Activated CD4-positive, alpha-beta T cell treated with anti-CD3 and anti-CD28 coated beads for 36 hours (primary cell): ENCODE results near the gene ZNF804B. TPM values are rescaled to one million over a fixed set of nuclear protein-coding genes. Genes with fewer than 3 reads are reported as not detected.

ENCODE experiments used
- ATAC-seq: fragments of 200-7000 bp; cut with Tn5 transposase; one replicate; pipeline ENCODE4 v1.10.0; 2021; ENCODE audit warnings: mild to moderate bottlenecking, moderate library complexity
- CTCF ChIA-PET: fragments of 350-600 bp; sonication (Branson Sonifier 250); formaldehyde crosslinking; loops from one replicate; lab custom pipeline; 2021; ENCODE audit warnings: antibody characterized with exemption; lab: Charles Lee
- POLR2A ChIA-PET: fragments of 350-600 bp; sonication (Branson Sonifier 250); formaldehyde crosslinking; loops from one replicate; lab custom pipeline; 2021; ENCODE audit warnings: antibody characterized with exemption, inconsistent platforms; lab: Charles Lee
- DNase-seq: peaks from one replicate; pipeline ENCODE4 v3.0.0-alpha.2; 2020
- H3K27ac Mint-ChIP-seq: one replicate; pipeline ENCODE4 v1.8.0; 2021; ENCODE audit warnings: mixed read lengths
- H3K27me3 Mint-ChIP-seq: one replicate; pipeline ENCODE4 v1.8.0; 2021; ENCODE audit warnings: mixed read lengths
- H3K36me3 Mint-ChIP-seq: one replicate; pipeline ENCODE4 v1.8.0; 2021; ENCODE audit warnings: low read depth, mixed read lengths
- H3K4me1 Mint-ChIP-seq: one replicate; pipeline ENCODE4 v1.8.0; 2021; ENCODE audit warnings: mixed read lengths
- H3K4me3 Mint-ChIP-seq: one replicate; pipeline ENCODE4 v1.8.0; 2021; ENCODE audit warnings: mild to moderate bottlenecking, moderate library complexity, mixed read lengths
- H3K9me3 Mint-ChIP-seq: one replicate; pipeline ENCODE4 v1.8.0; 2021; ENCODE audit warnings: low read depth, mixed read lengths
- intact Hi-C, 2 experiments: fragments of 100-400 bp; cut with DNase I in 1 of 2; cut with micrococcal nuclease in 1 of 2; formaldehyde crosslinking; loops; one replicate each; pipeline versions ENCODE4 v1.14.2 to v1.15.1; 2022 to 2024; cut with DNase I, micrococcal nuclease
- total RNA-seq, 2 experiments: library from RNA; stranded (reverse); gene quantifications; one replicate each; pipeline ENCODE4 v1.2.3, GENCODE V29; 2021

Gene ZNF804B
- total RNA-seq, 2 experiments from 2014 or later = not detected

GRCh38 chr7:89042940-89043339, 283.4 kb downstream of the ZNF804B start:
- no peak overlapping the region for H3K27ac Mint-ChIP-seq
- no peaks in the 10 kb centered on the region for H3K27me3 Mint-ChIP-seq
- H3K9me3 Mint-ChIP-seq = peaks cover 6% of the 10 kb centered on the region
- CTCF ChIA-PET = no interaction called here
- no peaks in the 10 kb centered on the region for H3K36me3 Mint-ChIP-seq
- no peak for DNase-seq
- POLR2A ChIA-PET = no interaction called here
- ATAC-seq = no peak
- no peak overlapping the region for H3K4me3 Mint-ChIP-seq
- H3K4me1 Mint-ChIP-seq = no peaks in the 10 kb centered on the region
- intact Hi-C loops = no loop called here

GRCh38 chr7:89049043-89049442, 289.5 kb downstream of the ZNF804B start:
- POLR2A ChIA-PET = no interaction called here
- CTCF ChIA-PET = no interaction called here
- Mint-ChIP-seq H3K27me3 (no peaks in the 10 kb centered on the region), H3K4me3 (no peak overlapping the region), H3K4me1 (no peaks in the 10 kb centered on the region), H3K27ac (no peak overlapping the region), H3K36me3 (no peaks in the 10 kb centered on the region), H3K9me3 (peaks cover 2% of the 10 kb centered on the region)
- ATAC-seq (no peak), DNase-seq (no peak)
- intact Hi-C loops = no loop called here

- intact Hi-C loops = no loop called here
- ChIA-PET POLR2A (no interaction called here), CTCF (no interaction called here)
- H3K9me3 Mint-ChIP-seq = no peaks in the 10 kb centered on the region
- peaks cover 3% of the 10 kb centered on the region for H3K27me3 Mint-ChIP-seq
- no peak overlapping the region for H3K4me3 Mint-ChIP-seq
- H3K36me3 Mint-ChIP-seq = no peaks in the 10 kb centered on the region
- no peak for ATAC-seq
- no peak for DNase-seq
- no peaks in the 10 kb centered on the region for H3K4me1 Mint-ChIP-seq
- H3K27ac Mint-ChIP-seq = no peak overlapping the region
Observed at GRCh38 chr7:89053130-89053529, 293.6 kb downstream of the ZNF804B start.

- no peaks in the 10 kb centered on the region for H3K9me3 Mint-ChIP-seq
- intact Hi-C loops = no loop called here
- POLR2A ChIA-PET = no interaction called here
- CTCF ChIA-PET = no interaction called here
- no peaks in the 10 kb centered on the region for H3K4me1 Mint-ChIP-seq
- DNase-seq = no peak
- H3K36me3 Mint-ChIP-seq = no peaks in the 10 kb centered on the region
- no peak for ATAC-seq
- no peak overlapping the region for H3K4me3 Mint-ChIP-seq
- no peak overlapping the region for H3K27ac Mint-ChIP-seq
- H3K27me3 Mint-ChIP-seq = peaks cover 3% of the 10 kb centered on the region
Observed at GRCh38 chr7:89054361-89054760, 294.9 kb downstream of the ZNF804B start.

GRCh38 chr7:89060234-89060633, 300.7 kb downstream of the ZNF804B start:
- ATAC-seq = no peak
- H3K27ac Mint-ChIP-seq = no peak overlapping the region
- no peak overlapping the region for H3K4me3 Mint-ChIP-seq
- intact Hi-C loops = no loop called here
- no peaks in the 10 kb centered on the region for H3K9me3 Mint-ChIP-seq
- no peaks in the 10 kb centered on the region for H3K27me3 Mint-ChIP-seq
- ChIA-PET POLR2A (no interaction called here), CTCF (no interaction called here)
- DNase-seq = no peak
- no peaks in the 10 kb centered on the region for H3K4me1 Mint-ChIP-seq
- H3K36me3 Mint-ChIP-seq = no peaks in the 10 kb centered on the region

- Mint-ChIP-seq H3K9me3 (no peaks in the 10 kb centered on the region), H3K4me3 (no peak overlapping the region), H3K36me3 (no peaks in the 10 kb centered on the region), H3K27ac (no peak overlapping the region), H3K27me3 (no peaks in the 10 kb centered on the region), H3K4me1 (no peaks in the 10 kb centered on the region)
- POLR2A ChIA-PET = no interaction called here
- intact Hi-C loops = no loop called here
- CTCF ChIA-PET = interaction anchor here (0.6 kb wide), 1 partner anchor 15 kb away, joined by 4 read pairs; no protein-coding TSS in a partner anchor
- DNase-seq = no peak
- no peak for ATAC-seq
Observed at GRCh38 chr7:89064831-89065230, 305.3 kb downstream of the ZNF804B start.

GRCh38 chr7:89067048-89067447, 307.5 kb downstream of the ZNF804B start:
- Mint-ChIP-seq H3K27me3 (no peaks in the 10 kb centered on the region), H3K9me3 (no peaks in the 10 kb centered on the region), H3K36me3 (no peaks in the 10 kb centered on the region), H3K27ac (no peak overlapping the region), H3K4me3 (no peak overlapping the region), H3K4me1 (no peaks in the 10 kb centered on the region)
- DNase-seq (no peak), ATAC-seq (no peak)
- intact Hi-C loops = no loop called here
- POLR2A ChIA-PET = no interaction called here
- CTCF ChIA-PET = interaction anchor here (0.6 kb wide), 1 partner anchor 13 kb away, joined by 3 read pairs; no protein-coding TSS in a partner anchor

GRCh38 chr7:89072081-89072480, 312.6 kb downstream of the ZNF804B start:
- POLR2A ChIA-PET = no interaction called here
- ATAC-seq (no peak), DNase-seq (no peak)
- Mint-ChIP-seq H3K4me1 (no peaks in the 10 kb centered on the region), H3K27ac (no peak overlapping the region), H3K27me3 (peaks cover 3% of the 10 kb centered on the region), H3K4me3 (no peak overlapping the region), H3K9me3 (peaks cover 4% of the 10 kb centered on the region), H3K36me3 (no peaks in the 10 kb centered on the region)
- intact Hi-C loops = no loop called here
- CTCF ChIA-PET = no interaction called here

- Mint-ChIP-seq H3K27me3 (peaks cover 3% of the 10 kb centered on the region), H3K4me3 (no peak overlapping the region), H3K36me3 (no peaks in the 10 kb centered on the region), H3K9me3 (peaks cover 4% of the 10 kb centered on the region), H3K27ac (no peak overlapping the region), H3K4me1 (no peaks in the 10 kb centered on the region)
- intact Hi-C loops = no loop called here
- DNase-seq (no peak), ATAC-seq (no peak)
- CTCF ChIA-PET = no interaction called here
- POLR2A ChIA-PET = no interaction called here
Observed at GRCh38 chr7:89073776-89074175, 314.3 kb downstream of the ZNF804B start.

GRCh38 chr7:89077992-89078391, 318.5 kb downstream of the ZNF804B start:
- no peaks in the 10 kb centered on the region for H3K4me1 Mint-ChIP-seq
- DNase-seq = no peak
- H3K4me3 Mint-ChIP-seq = no peak overlapping the region
- no peaks in the 10 kb centered on the region for H3K36me3 Mint-ChIP-seq
- POLR2A ChIA-PET = no interaction called here
- H3K9me3 Mint-ChIP-seq = peaks cover 4% of the 10 kb centered on the region
- ATAC-seq = no peak
- H3K27ac Mint-ChIP-seq = no peak overlapping the region
- intact Hi-C loops = no loop called here
- peaks cover 3% of the 10 kb centered on the region for H3K27me3 Mint-ChIP-seq
- CTCF ChIA-PET = no interaction called here

GRCh38 chr7:89085580-89085979, 326.1 kb downstream of the ZNF804B start:
- H3K4me1 Mint-ChIP-seq = no peaks in the 10 kb centered on the region
- POLR2A ChIA-PET = no interaction called here

GRCh38 chr7:89091550-89091949, 332.1 kb downstream of the ZNF804B start:
- CTCF ChIA-PET = no interaction called here
- ATAC-seq (no peak), DNase-seq (no peak)
- H3K27ac Mint-ChIP-seq = no peak overlapping the region
- no peaks in the 10 kb centered on the region for H3K36me3 Mint-ChIP-seq
- H3K4me1 Mint-ChIP-seq = no peaks in the 10 kb centered on the region
- intact Hi-C loops = no loop called here
- no peaks in the 10 kb centered on the region for H3K9me3 Mint-ChIP-seq
- no peaks in the 10 kb centered on the region for H3K27me3 Mint-ChIP-seq
- H3K4me3 Mint-ChIP-seq = no peak overlapping the region
- POLR2A ChIA-PET = no interaction called here

More at GRCh38 chr7:89085580-89085979, 326.1 kb downstream of the ZNF804B start:
- CTCF ChIA-PET = no interaction called here
- ATAC-seq (no peak), DNase-seq (no peak)
- intact Hi-C loops = no loop called here
- no peak overlapping the region for H3K27ac Mint-ChIP-seq
- no peaks in the 10 kb centered on the region for H3K27me3 Mint-ChIP-seq
- no peak overlapping the region for H3K4me3 Mint-ChIP-seq
- H3K9me3 Mint-ChIP-seq = no peaks in the 10 kb centered on the region
- H3K36me3 Mint-ChIP-seq = no peaks in the 10 kb centered on the region

- POLR2A ChIA-PET = no interaction called here
- H3K27ac Mint-ChIP-seq = no peak overlapping the region
- no peak overlapping the region for H3K4me3 Mint-ChIP-seq
- no peaks in the 10 kb centered on the region for H3K27me3 Mint-ChIP-seq
- H3K9me3 Mint-ChIP-seq = no peaks in the 10 kb centered on the region
- no peak for DNase-seq
- CTCF ChIA-PET = no interaction called here
- no peaks in the 10 kb centered on the region for H3K36me3 Mint-ChIP-seq
- intact Hi-C loops = no loop called here
- ATAC-seq = no peak
- no peaks in the 10 kb centered on the region for H3K4me1 Mint-ChIP-seq
Observed at GRCh38 chr7:89094269-89094668, 334.8 kb downstream of the ZNF804B start.
